EH (cell line): ENCODE results near the gene PAQR4.

Source experiments
- DNase-seq: peaks from one replicate; pipeline ENCODE4 v3.0.0-alpha.2; 2015; ENCODE audit warnings: low read depth

PAQR4 gene

DNA sequence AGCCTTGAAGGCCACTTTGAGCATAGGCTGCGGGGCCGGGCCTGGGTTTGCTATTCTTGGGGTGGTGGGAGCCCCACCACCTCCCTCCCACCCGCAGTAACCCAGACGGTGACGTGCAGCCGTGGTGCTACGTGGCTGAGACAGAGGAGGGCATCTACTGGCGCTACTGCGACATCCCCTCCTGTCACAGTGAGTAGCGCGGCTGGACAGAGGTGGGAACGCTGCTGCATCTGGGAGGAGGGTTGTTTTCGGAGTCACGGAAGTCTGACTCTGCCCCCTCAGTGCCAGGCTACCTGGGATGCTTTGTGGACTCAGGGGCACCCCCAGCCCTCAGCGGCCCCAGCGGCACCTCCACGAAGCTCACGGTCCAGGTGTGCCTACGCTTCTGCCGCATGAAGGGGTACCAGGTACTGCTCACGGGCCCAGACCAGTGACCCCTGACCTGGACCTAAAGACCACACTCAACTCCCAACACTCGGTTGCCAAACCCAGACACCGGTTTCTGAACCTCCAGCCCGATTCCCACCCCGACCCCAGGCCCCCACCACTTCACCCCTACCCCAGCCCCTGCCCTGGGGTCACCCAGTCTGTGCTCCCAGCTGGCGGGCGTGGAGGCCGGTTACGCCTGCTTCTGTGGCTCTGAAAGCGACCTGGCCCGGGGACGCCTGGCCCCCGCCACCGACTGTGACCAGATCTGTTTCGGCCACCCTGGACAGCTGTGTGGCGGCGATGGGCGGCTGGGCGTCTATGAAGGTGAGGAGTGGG is 2.9 kb upstream of the PAQR4 start:
- DNase-seq, result no peak

DNA sequence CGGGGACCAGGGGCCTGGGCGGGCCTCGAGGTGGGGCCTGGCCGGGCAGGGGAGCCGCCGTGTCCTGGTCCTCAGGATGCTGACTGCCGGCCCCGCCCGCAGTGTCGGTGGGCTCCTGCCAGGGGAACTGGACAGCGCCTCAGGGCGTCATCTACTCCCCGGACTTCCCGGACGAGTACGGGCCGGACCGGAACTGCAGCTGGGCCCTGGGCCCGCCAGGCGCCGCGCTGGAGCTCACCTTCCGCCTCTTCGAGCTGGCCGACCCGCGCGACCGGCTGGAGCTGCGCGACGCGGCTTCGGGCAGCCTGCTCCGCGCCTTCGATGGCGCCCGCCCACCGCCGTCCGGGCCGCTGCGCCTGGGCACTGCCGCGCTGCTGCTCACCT is 2.3 kb upstream of the PAQR4 start:
- no peak for DNase-seq

DNA sequence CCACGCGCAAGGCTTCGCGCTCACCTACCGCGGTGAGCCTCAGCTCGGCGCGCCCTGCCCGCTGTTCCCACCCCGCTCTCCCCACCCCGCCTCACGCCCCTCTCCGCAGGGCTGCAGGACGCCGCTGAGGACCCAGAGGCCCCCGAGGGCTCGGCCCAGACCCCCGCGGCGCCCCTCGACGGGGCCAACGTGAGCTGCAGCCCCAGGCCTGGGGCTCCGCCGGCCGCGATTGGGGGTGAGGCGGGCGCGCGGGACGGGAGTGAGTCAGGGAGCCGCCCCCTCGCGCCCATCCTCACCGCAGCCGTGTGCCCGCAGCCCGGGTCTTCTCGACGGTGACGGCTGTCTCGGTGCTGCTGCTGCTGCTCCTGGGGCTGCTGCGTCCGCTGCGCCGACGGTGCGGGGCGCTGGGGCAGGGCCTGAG is 1.9 kb upstream of the PAQR4 start:
- DNase-seq, result no peak

- no peak for DNase-seq
These were observed 1.4 kb upstream of the PAQR4 start for GRCh38 chr16:2967721-2968161.

DNA sequence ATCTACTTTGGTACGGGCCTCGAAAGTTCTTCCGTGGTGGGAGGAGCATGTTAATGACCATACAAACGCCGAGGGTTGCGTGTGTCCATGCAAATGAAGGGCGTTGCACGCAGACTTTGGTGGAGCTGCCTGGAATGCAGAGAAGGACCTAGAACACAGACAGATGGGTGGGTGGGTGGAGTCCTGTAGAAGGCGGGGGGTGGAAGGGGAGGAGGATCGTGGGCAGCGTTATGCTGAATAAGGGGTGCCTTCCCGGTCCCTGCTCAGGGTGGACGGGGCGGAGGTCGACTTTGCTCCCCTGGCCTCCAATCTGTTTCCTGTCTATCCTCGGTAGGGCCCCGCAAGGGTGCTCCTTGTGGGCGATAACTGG is 795 bp upstream of the PAQR4 start:
- DNase-seq, result no peak

- DNase-seq, result peak; percentile 62
These were observed 685 bp downstream of the PAQR4 start for GRCh38 chr16:2969545-2970521.

- DNase-seq, result no peak
These were observed 1.4 kb downstream of the PAQR4 start for GRCh38 chr16:2970563-2970962.

- no peak for DNase-seq
These were observed 2.2 kb downstream of the PAQR4 start for GRCh38 chr16:2971134-2971984.

GRCh38 chr16:2971985-2972784 is 3.0 kb downstream of the PAQR4 start:
- no peak for DNase-seq

DNA sequence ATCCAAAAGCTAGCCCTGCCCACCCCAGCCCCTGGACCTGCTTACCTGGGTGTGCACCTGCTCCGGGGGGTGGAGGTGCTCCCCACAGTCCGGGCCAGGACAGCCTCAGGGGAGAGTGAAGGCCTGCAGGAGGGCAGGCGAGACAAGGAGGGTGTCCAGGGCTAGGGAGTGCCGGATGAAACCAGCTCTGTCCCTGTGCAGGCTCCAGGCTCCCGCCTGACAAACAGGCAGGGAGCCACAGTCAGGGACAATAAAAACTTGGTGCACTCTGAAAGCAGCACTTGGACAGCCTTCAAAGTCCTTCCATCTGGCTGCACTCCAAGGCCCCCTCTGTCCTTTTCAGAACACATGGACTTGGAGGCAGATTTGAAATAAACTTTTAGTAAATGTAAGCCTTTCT is 3.9 kb downstream of the PAQR4 start:
- no peak for DNase-seq

DNA sequence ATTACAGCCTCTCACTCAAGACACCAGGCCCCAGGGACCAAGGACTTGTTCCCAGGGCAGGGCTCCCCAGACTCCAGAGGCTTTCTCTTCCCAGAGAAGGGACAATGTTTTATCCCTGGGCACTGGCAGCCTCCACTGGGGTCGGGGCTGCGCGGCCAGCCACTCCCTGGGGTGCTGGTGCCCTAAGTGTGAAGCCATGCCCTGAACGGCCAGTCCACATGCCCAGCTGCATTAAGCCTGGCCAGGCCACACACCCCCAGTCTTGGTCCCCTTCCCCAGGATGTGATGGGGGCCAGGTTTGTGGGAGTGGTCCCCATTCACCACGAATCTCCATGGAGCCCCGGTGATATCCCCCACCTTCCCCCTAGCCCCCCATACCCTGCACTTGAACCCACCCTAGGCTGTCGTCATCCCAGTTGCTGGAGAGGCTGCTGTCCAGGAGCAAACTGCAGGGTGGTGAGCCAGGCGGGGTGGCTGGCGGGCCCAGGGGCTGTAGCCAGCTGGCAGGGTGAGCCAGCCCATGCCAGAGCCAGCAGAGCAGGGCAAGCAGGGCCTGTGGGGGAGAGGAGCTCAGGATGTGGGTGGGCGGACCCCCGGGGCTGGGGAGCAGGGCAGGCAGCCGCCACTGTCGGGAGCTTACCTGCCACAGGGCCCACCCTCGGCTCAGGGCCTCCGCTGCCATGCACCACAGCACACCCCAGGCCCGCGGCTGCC is 4.6 kb downstream of the PAQR4 start:
- no peak for DNase-seq

GRCh38 chr16:2974319-2975056 is 5.3 kb downstream of the PAQR4 start:
- DNase-seq, result no peak

GRCh38 chr16:2975161-2975795 is 6.1 kb downstream of the PAQR4 start:
- no peak for DNase-seq

GRCh38 chr16:2976201-2976600 is 7.1 kb downstream of the PAQR4 start:
- DNase-seq, result no peak

- no peak for DNase-seq
These were observed 7.5 kb downstream of the PAQR4 start for GRCh38 chr16:2976673-2977072.

- DNase-seq, result no peak
These were observed 8.3 kb downstream of the PAQR4 start for GRCh38 chr16:2977440-2977839.

- no peak for DNase-seq
These were observed 10.6 kb downstream of the PAQR4 start for GRCh38 chr16:2979669-2980226.

GRCh38 chr16:2980227-2981176 is 11.4 kb downstream of the PAQR4 start, which contains the start of gene PKMYT1:
PKMYT1 (minus strand) TSS chr16:2980446; CDS start chr16:2979657, 789 bp downstream.
- peak; percentile 88 for DNase-seq
